Aorta (tissue), 5 donors: ENCODE results near the gene CLECL1. TPM values are rescaled to one million over a fixed set of nuclear protein-coding genes. Genes with fewer than 3 reads are reported as not detected.
"Not testable (repeated sequence)": the region's sequence is repeated elsewhere in the genome, so short reads cannot be mapped to it uniquely, and the experiment has no call there.

Experiments
- ATAC-seq: fragments of 200-7000 bp; cut with Tn5 transposase; one replicate; pipeline ENCODE4 v1.9.1; 2022; ENCODE audit warnings: moderate library complexity; ENCODE audit not compliant: low FRiP score
- DNase-seq, 2 donors: peaks; one replicate each; pipeline ENCODE4 v3.0.0-alpha.2; 2020
- H3K27ac ChIP-seq, 2 donors: one replicate each; pipeline ENCODE4 v1.5.1; 2013; ENCODE audit warnings: low read length in 2 of 2, mild to moderate bottlenecking in 2 of 2, moderate library complexity in 2 of 2, control low read depth in 1 of 2, inconsistent platforms in 1 of 2, low read depth in 1 of 2
- H3K27me3 ChIP-seq, 2 donors: one replicate each; pipeline ENCODE4 v1.6.1; 2013; ENCODE audit warnings: control low read depth in 1 of 2, low read length in 1 of 2, mild to moderate bottlenecking in 1 of 2, moderate library complexity in 1 of 2; ENCODE audit not compliant: insufficient read depth in 2 of 2, control insufficient read depth in 1 of 2
- H3K36me3 ChIP-seq, 2 donors: one replicate each; pipeline ENCODE4 v1.6.1; 2013; ENCODE audit warnings: control low read depth in 1 of 2, low read length in 1 of 2, mild to moderate bottlenecking in 1 of 2; ENCODE audit not compliant: insufficient read depth in 2 of 2, control insufficient read depth in 1 of 2
- H3K4me1 ChIP-seq, 2 donors: one replicate each; pipeline ENCODE4 v1.6.1; 2013; ENCODE audit warnings: low read length in 2 of 2, control low read depth in 1 of 2, mild to moderate bottlenecking in 1 of 2, moderate library complexity in 1 of 2; ENCODE audit not compliant: insufficient read depth in 2 of 2, control insufficient read depth in 1 of 2
- H3K4me3 ChIP-seq, 2 donors: one replicate each; pipeline ENCODE4 v1.5.1; 2013; ENCODE audit warnings: low read length in 2 of 2, control low read depth in 1 of 2, mild to moderate bottlenecking in 1 of 2
- H3K9me3 ChIP-seq: one replicate; pipeline ENCODE4 v1.6.1; 2013; ENCODE audit warnings: mild to moderate bottlenecking, low read length; ENCODE audit not compliant: control insufficient read depth
- WGBS, 2 donors: extraction: QIAGEN DNeasy Blood & Tissue Kit; methylation state at CpG; one replicate each; pipeline ENCODE4 v1.1.7; 2013; 5-methylcytosine and 5-hydroxymethylcytosine counted together
- intact Hi-C, 2 donors: fragments of 100-400 bp; cut with DNase I; formaldehyde crosslinking; loops; one replicate each; pipeline versions ENCODE4 v1.14.2 to v1.15.0; 2022
- polyA plus RNA-seq, 2 donors: library from polyadenylated mRNA; stranded (reverse); fragments of 200-250 nt; gene quantifications; one replicate each; pipeline ENCODE4 v1.2.3, GENCODE V29; 2013
- total RNA-seq, 2 donors: library from RNA; stranded (reverse); fragmentation: NEBNext Ultra II Directional; extraction: Animal tissue kit (Norgen Biotek cat#: 25700); gene quantifications; one replicate each; pipeline ENCODE4 v1.2.1, GENCODE V29; 2021
- donor health status: healthy with polysubstance abuse.
- donor health status: Bipolar disorder and iron deficiency.
- donor health status: DM: no; HTN: no; CAD: no.
- donor health status: DM: no; HTN: no; CAD: no.
- donor health status: DM: yes; HTN: yes; CAD: no.

Gene CLECL1
- total and polyA plus RNA-seq, 4 donors = 2.1 TPM; not detected in 3

DNA sequence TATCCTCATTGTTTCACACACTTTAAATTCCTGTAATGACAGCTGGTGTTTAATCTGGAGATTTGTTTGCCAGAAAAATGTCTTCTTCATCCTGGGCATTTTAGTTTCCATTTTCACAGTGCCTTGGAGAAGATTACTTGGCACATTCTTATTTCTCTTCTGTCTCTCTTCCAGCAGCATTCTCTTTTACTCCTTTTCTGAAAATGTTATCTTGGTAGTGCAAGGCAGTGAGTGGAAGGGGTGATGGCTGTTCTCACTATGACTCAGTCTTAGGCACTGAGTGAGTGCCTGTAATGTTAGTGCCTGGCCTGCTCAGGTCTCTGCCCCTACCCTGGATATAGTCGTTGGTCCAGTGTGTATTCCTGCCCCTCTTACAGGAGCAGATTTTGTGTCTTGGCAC is 13.1 kb downstream of the CLECL1 start:
- H3K36me3 ChIP-seq = no peaks in the 10 kb centered on the region
- no peak for ATAC-seq
- H3K27ac ChIP-seq = no peak overlapping the region
- intact Hi-C loops = no loop called here
- H3K4me1 ChIP-seq = no peaks in the 10 kb centered on the region
- no peak overlapping the region for H3K4me3 ChIP-seq
- WGBS, 2 donors = 41 to 86% methylated on average over 1 of the region's 1 CpG
- H3K9me3 ChIP-seq = peaks cover 2% of the 10 kb centered on the region
- H3K27me3 ChIP-seq = no peaks in the 10 kb centered on the region
- DNase-seq = no peak

DNA sequence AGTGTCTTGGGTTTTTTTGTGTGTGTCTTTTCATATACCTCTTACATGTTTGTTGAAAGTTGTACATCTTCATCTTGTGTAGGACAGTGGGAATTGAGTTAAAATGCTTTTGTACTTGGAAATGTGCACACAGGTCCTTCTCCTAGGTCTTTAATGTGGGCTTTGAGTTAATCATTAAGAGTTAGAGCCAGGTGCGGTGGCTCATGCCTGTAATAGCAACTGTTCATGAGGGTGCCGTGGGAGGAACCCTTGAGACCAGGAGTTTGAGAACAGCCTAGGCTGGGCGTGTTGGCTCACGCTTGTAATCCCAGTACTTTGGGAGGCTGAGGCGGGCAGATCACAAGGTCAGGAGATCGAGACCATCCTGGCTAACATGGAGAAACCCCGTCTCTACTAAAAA is 13.9 kb downstream of the CLECL1 start:
- Histone ChIP-seq H3K9me3 (peaks cover 2% of the 10 kb centered on the region), H3K4me3 (no peak overlapping the region), H3K36me3 (no peaks in the 10 kb centered on the region), H3K27me3 (no peaks in the 10 kb centered on the region), H3K4me1 (no peaks in the 10 kb centered on the region), H3K27ac (no peak overlapping the region)
- 91 to 95% methylated on average over 7 of the region's 7 CpGs for WGBS, 2 donors
- no peak for ATAC-seq
- intact Hi-C loops = no loop called here
- DNase-seq = no peak

DNA sequence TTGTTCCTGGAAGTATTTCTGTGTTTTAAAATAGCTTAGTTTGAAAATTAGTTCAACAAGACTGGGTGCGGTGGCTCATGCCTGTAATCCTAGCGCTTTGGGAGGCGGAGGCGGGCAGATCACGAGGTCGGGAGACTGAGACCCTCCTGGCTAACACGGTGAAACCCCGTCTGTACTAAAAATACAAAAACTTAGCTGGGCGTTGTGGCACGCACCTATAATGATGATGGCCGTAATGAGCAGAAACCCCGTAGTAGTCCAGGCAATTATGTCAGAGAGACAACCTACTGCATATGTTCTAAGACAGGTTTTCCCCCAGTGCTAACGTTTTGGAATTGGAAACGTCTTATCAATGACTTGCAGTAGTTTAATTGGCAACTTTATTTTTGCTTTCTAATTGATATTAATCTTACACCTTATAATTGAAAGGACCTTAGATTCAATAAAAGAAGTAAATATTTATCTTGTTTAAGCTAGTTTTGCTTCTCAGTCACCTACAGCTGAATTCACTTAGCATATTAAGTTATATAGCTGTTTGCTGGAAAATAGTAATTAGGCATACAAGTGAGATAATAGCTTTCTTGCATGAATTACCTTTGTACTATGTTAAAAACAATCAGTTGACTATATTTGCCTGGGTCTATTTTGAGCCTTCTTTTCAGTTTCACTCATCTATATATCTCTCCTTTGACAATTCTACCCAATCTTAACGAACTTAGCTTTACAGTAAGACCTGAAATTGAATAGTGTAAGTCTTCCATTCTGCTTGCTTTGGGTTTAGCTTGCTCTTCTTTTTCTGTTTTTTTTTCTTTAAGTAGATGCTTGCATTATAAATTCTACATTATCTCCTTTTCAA is 15.6 kb downstream of the CLECL1 start:
- Histone ChIP-seq H3K27me3 (no peaks in the 10 kb centered on the region), H3K9me3 (peaks cover 2% of the 10 kb centered on the region), H3K36me3 (no peaks in the 10 kb centered on the region), H3K4me3 (no peak overlapping the region), H3K27ac (no peak overlapping the region), H3K4me1 (no peaks in the 10 kb centered on the region)
- intact Hi-C loops = no loop called here
- DNase-seq (no peak), ATAC-seq (no peak)
- 88 to 89% methylated on average over 15 of the region's 15 CpGs for WGBS, 2 donors

DNA sequence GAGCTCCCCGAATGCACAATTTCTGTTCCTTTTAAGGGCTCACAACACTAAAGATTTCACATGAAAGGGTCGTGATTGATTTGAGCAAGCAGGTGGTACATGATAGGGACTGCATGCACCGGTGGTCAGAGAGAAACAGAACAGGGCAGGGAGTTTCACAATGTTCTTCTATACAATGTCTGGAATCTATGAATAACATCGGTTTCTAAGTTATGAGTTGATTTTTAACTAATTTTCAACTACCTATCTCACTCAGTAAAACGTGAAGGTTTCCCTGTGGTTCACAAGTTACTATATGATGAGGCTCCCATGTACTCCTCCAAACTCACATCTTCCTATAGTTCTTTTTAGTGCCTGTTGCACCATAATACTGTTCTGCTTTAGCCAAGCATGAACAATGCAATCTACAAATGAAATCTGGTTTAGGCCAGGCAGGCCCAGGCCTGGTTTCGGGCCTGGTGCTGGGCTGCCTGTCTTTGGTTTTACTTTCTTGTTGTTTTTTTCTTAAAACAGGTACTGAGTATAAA is 19.8 kb downstream of the CLECL1 start:
- ATAC-seq = not testable (repeated sequence)

DNA sequence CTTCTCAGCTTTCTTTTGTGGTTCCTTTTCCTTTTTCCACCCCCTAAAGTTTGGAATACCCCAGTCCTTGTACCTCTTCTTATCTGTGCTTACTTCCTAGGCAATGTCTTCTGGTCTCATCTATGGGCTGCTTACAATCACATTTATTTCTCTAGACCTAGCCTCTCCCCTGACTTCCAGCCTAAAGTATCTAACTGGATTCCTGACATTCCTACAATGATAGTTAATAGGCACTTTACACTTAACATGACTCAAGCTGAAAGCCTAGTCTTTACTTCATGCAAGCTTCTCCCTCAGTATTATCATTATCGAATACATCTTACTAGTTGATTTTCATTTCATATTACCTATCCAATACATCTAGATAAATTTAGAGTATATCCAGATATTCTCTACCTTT is 21.2 kb downstream of the CLECL1 start:
- Histone ChIP-seq H3K27ac (no peak overlapping the region), H3K36me3 (no peaks in the 10 kb centered on the region), H3K4me3 (no peak overlapping the region), H3K9me3 (no peaks in the 10 kb centered on the region), H3K4me1 (no peaks in the 10 kb centered on the region), H3K27me3 (no peaks in the 10 kb centered on the region)
- no peak for DNase-seq
- 85 to 93% methylated on average over 1 of the region's 1 CpG for WGBS, 2 donors
- no peak for ATAC-seq
- intact Hi-C loops = no loop called here

More for the DNA sequence above, 19.8 kb downstream of the CLECL1 start:
- 77 to 82% methylated on average over 6 of the region's 6 CpGs for WGBS, 2 donors
- H3K36me3 ChIP-seq, intact Hi-C loops, H3K4me1 ChIP-seq, H3K9me3 ChIP-seq, DNase-seq, H3K27ac ChIP-seq, H3K27me3 ChIP-seq, H3K4me3 ChIP-seq: not testable (repeated sequence)

DNA sequence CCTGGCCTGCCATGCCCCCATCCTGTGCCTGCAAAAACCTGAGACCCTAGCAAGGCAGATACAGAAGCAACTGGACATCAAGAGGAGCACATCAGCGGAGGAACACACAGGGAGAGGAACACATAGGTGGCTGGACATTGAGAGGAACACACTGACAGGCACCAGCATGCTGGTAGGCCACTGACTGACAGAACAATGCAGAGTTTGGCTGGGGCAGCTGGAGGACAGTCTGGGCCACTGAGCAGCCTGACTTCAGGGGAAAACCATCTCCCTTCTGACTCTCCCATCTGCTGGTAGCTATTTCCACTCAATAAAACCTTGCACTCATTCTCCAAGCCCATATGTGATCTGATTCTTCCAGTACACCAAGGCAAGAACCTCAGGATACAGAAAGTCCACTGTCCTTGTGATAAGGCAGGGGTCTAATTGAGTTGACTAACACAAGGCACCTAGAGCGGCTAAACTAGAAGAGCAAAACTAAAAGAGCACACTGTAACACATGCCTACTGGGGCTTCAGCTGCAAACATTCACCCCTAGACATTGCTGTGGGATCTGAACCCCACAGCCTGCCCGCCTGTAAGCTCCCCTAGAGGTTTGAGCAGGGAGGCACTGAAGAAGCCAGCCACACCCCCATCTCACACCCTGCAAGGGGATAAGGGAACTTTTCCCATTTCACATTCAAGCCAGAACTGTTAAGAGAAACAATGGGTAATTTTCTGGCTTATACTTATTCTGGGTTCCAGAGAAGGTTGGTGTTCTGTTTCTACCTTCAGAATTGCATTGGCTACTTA is 22.1 kb downstream of the CLECL1 start:
- Histone ChIP-seq H3K27me3 (no peaks in the 10 kb centered on the region), H3K4me1 (no peaks in the 10 kb centered on the region), H3K36me3 (no peaks in the 10 kb centered on the region), H3K4me3 (no peak overlapping the region), H3K27ac (no peak overlapping the region), H3K9me3 (no peaks in the 10 kb centered on the region)
- WGBS, 2 donors = 78 to 80% methylated on average over 3 of the region's 3 CpGs
- ATAC-seq (no peak), DNase-seq (no peak)
- intact Hi-C loops = no loop called here

DNA sequence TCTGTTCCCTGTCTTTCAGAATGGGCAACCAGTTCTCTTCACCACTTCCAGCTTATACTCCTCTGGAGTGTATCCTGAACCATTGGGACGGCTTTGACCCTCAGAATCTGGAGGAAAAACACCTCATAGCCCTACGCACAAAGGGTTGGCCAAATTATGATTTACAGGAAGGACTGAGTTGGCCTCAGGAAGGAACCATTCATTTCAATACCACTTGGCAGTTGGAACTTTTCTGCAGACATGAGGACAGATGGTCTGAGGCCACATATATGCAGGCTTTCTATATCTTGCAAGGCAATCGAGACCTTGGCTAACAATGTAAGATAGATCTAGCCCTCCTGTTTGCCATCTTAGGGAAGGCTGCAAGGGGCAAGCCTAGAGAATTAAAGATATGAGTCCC is 24.0 kb downstream of the CLECL1 start:
- Histone ChIP-seq H3K27me3 (no peaks in the 10 kb centered on the region), H3K4me3 (no peak overlapping the region), H3K9me3 (no peaks in the 10 kb centered on the region), H3K4me1 (no peaks in the 10 kb centered on the region), H3K36me3 (no peaks in the 10 kb centered on the region), H3K27ac (no peak overlapping the region)
- 91 to 94% methylated on average over 3 of the region's 3 CpGs for WGBS, 2 donors
- intact Hi-C loops = loop anchor here in 1 of 2 donors (1.0 to 5.0 kb wide), 2 partner anchors 75 to 377 kb away; no protein-coding TSS in a partner anchor
- ATAC-seq (no peak), DNase-seq (no peak)

DNA sequence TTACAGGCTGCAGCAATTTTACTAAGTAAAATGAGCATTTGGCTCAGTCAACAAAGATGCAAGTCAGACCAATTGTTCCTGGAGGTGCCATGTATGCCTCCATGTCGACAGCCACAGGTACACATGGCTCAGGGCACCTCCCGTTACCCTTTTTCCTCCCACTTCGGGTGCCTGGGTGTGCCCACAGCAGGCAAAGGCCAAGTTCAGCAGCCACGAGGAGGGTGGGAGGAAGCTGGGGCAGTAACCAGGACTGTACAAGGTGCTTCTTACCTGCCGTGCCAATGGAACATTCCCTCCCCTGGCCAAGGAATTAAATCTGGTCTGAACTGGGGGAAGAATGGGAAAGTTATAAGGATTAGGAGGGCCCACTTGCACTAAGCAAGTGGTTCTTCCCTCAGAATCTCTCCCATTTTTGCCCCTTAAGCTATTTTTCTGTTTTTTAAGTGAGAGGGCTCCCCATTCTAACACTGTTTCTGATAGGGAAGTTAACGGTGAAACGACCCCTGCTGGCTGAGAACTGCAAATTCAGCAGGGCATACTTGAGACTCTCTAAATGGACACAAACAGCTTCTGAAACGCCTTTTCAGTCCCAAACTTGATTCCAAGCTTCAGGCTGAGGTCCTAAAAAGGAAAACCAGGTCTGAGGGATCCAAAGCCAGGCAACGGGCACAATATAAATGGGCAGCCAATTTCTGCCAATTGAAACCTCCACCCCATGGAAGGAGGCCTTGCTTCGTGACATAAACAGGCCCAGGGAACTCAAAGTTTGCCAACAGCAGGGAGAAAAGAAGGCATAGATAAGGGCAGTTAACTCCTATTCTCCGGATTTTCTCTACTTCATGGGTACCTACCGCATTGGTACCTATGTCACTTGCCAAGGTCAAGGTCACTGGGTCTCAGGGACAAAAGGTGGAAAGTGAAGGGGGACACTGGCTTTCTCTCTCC is 24.8 kb downstream of the CLECL1 start:
- Histone ChIP-seq H3K9me3 (no peaks in the 10 kb centered on the region), H3K36me3 (no peaks in the 10 kb centered on the region), H3K4me3 (no peak overlapping the region), H3K27ac (no peak overlapping the region), H3K27me3 (no peaks in the 10 kb centered on the region), H3K4me1 (no peaks in the 10 kb centered on the region)
- intact Hi-C loops = loop anchor here in 1 of 2 donors (5.0 kb wide), 1 partner anchor 376 kb away; no protein-coding TSS in a partner anchor
- WGBS, 2 donors = 53 to 57% methylated on average over 12 of the region's 12 CpGs
- peak; percentile 76 for ATAC-seq
- peak in 1 of 2 donors; percentile 68 for DNase-seq
